ENCODE results near the gene THEM4. TPM values are rescaled to one million over a fixed set of nuclear protein-coding genes. Genes with fewer than 3 reads are reported as not detected.

THEM4 gene
- total and polyA plus RNA-seq, 7 donors, result 10.1 to 20.4 (median 13.8) TPM

DNA sequence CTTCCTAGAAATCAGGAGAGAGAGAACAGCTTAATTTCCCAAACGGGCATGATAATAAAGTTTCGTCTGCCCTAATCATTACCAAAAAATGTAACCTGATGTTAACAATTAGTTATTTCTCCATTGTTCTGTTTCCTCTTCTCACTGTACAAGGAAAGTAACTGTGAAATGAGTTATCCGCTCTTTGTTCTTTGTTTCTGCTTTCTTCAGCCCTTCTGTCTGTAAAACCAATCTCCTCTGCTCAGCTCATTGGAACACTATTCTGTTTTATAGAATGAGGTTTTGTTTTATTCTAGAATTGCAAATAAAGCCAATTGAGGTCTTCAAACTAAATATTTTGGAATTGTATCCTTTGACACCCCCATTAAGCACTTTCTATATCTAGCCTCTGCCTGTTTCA, 8.8 kb upstream of the THEM4 start:
- no peak for ATAC-seq
- Histone ChIP-seq H3K36me3 (ENCODE audit: insufficient read depth in 1 of 2, low read depth in 1 of 2) (no peaks in the 10 kb centered on the region), H3K9me3 (no peaks in the 10 kb centered on the region), H3K27ac (no peak overlapping the region), H3K4me3 (no peak overlapping the region), H3K4me1 (peaks cover 3% of the 10 kb centered on the region), H3K27me3 (ENCODE audit: insufficient read depth in 3 of 3, low read length in 2 of 3) (no peaks in the 10 kb centered on the region)
- TF ChIP-seq, protein P1, sequence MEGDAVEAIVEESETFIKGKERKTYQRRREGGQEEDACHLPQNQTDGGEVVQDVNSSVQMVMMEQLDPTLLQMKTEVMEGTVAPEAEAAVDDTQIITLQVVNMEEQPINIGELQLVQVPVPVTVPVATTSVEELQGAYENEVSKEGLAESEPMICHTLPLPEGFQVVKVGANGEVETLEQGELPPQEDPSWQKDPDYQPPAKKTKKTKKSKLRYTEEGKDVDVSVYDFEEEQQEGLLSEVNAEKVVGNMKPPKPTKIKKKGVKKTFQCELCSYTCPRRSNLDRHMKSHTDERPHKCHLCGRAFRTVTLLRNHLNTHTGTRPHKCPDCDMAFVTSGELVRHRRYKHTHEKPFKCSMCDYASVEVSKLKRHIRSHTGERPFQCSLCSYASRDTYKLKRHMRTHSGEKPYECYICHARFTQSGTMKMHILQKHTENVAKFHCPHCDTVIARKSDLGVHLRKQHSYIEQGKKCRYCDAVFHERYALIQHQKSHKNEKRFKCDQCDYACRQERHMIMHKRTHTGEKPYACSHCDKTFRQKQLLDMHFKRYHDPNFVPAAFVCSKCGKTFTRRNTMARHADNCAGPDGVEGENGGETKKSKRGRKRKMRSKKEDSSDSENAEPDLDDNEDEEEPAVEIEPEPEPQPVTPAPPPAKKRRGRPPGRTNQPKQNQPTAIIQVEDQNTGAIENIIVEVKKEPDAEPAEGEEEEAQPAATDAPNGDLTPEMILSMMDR (IDR thresholded peaks at IDR 0.05), result no peak
- WGBS, 3 donors, result 68 to 83% (median 70%) methylated on average over 3 of the region's 3 CpGs
- intact Hi-C loops (cut with DNase I), result no loop called here
- DNase-seq, result no peak

DNA sequence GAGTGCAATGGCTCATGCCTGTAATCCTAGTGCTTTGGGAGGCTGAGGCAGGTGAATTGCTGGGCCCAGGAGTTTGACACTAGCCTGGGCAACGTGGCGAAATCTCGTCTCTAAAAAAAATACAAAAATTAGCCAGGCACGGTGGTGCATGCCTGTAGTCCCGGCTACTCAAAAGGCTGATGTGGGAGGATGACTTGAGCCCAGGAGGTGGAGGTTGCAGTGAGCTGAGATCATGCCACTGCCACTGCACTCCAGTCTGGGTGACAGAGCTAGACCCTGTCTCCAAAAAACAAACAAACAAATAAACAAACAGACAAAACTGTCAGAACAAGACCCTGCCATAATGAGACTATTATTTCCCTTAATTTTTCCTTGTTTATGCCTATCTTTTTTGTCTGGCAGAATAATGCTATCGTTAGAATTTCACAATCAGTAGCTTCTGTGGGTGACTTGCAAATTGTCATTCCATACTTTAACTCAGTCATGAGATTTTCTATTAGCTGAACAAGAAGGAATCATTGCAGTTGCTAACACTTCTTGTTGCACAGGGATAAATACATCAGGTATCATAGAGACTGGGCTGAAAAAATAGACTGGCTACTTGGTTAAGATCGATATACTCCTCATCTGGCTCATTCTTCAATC, 7.5 kb upstream of the THEM4 start:
- peaks cover 3% of the 10 kb centered on the region for H3K4me1 ChIP-seq
- TF ChIP-seq, protein P1 (IDR thresholded peaks at IDR 0.05), result no peak
- ATAC-seq, result no peak

DNA sequence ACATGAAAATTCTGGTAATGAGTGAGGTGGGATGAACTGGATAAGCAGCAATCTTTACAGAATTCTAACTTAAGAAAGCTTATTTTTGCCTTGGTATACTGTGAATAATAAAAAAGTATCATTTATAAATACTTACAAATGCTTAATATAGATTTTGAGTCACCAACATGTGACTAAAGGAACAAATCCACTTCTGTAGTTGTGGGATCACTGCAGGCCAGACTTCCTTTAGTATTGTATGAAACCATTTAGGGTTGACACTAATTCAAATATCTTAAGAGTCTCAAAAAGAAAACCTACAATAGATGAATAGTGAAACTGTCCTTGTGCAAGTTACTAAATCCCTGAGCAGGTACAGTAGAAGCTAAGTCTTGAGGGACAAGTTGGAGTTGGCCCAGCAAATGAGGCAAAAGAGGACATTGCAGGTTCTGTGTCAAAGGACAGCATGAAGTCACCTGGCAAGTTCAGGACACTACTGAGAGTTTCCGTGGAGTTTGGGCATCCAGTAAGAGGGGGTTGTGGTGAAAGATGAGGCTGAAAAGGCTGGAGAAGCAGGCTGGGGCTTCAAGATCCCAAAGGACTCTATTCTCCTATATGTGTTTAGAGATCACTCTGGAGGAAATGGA, 5.9 kb upstream of the THEM4 start:
- WGBS, 3 donors, result 31 to 36% (median 32%) methylated on average over 1 of the region's 1 CpG
- H3K4me3 ChIP-seq, result no peak overlapping the region
- H3K4me1 ChIP-seq, result peaks cover 3% of the 10 kb centered on the region
- H3K27ac ChIP-seq, result no peak overlapping the region
- DNase-seq (no peak), ATAC-seq (no peak)
- intact Hi-C loops (cut with DNase I), result no loop called here
- no peaks in the 10 kb centered on the region for H3K36me3 ChIP-seq (ENCODE audit: insufficient read depth in 1 of 2, low read depth in 1 of 2)
- H3K9me3 ChIP-seq, result no peaks in the 10 kb centered on the region
- H3K27me3 ChIP-seq (ENCODE audit: insufficient read depth in 3 of 3, low read length in 2 of 3), result no peaks in the 10 kb centered on the region
- TF ChIP-seq, protein P1 (IDR thresholded peaks at IDR 0.05), result no peak

More for the DNA sequence above, 7.5 kb upstream of the THEM4 start:
- intact Hi-C loops (cut with DNase I), result no loop called here
- no peak overlapping the region for H3K27ac ChIP-seq
- no peaks in the 10 kb centered on the region for H3K9me3 ChIP-seq
- H3K4me3 ChIP-seq, result no peak overlapping the region
- no peak for DNase-seq
- H3K27me3 ChIP-seq (ENCODE audit: insufficient read depth in 3 of 3, low read length in 2 of 3), result no peaks in the 10 kb centered on the region
- no peaks in the 10 kb centered on the region for H3K36me3 ChIP-seq (ENCODE audit: insufficient read depth in 1 of 2, low read depth in 1 of 2)
- WGBS, 3 donors, result 78 to 85% (median 79%) methylated on average over 7 of the region's 7 CpGs

DNA sequence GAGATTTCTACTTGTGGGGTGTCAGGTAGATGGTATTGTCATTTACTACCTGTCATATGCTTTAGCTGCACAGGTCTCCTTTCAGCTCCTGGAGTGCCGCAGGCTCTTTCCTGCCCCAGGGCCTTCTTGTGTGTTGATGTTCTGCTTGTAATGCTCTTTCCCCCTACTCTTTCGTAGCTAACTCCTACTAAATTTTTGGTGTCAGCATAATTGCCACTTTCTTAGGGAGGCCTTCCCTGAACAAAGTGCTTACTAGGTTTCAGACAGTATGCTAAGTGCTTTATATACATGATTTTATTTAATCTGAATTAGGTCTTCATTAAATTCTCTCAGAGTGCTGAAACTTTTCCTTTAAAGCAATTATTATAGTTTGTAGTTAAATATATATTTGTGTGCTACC, 4.8 kb upstream of the THEM4 start:
- Histone ChIP-seq H3K36me3 (ENCODE audit: insufficient read depth in 1 of 2, low read depth in 1 of 2) (no peaks in the 10 kb centered on the region), H3K4me3 (no peak overlapping the region), H3K4me1 (peaks cover 3% of the 10 kb centered on the region), H3K27me3 (ENCODE audit: insufficient read depth in 3 of 3, low read length in 2 of 3) (no peaks in the 10 kb centered on the region), H3K27ac (no peak overlapping the region), H3K9me3 (no peaks in the 10 kb centered on the region)
- DNase-seq, result no peak
- 81 to 98% (median 94%) methylated on average over 2 of the region's 2 CpGs for WGBS, 3 donors
- TF ChIP-seq, protein P1 (IDR thresholded peaks at IDR 0.05), result no peak
- no peak for ATAC-seq
- intact Hi-C loops (cut with DNase I), result no loop called here
